Measurements from ENCODE around the gene BLTP3A. TPM values are rescaled to one million over a fixed set of nuclear protein-coding genes. Genes with fewer than 3 reads are reported as not detected.

BLTP3A gene
- total and polyA plus RNA-seq, 2 of the 8 experiments (the other 6 are each of a cell fraction or from before 2014, with no cell fraction given) = 8.5 to 17.2 TPM

DNA sequence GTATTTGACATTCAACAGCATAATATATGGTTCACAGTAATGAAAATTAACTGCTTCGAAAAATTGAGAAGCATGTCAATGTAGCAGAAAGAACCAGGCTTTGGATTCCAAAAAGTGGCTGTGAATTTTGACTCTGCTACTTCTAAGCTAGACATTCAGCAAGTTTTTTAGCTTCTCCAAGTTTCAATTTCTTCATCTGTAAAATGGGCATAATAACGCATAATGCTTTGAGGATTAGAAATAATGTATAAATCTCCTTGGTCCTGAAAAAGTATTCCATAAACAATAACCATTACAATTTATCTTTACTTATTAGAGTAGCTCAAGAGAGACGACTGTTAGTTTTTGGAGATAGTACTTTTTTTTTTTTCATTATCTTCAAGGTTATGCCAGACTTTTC lies 7.7 kb downstream of the BLTP3A start:
- H3K79me2 ChIP-seq (ENCODE audit: control insufficient read depth in 1 of 2, insufficient read depth in 2 of 2, low read length in 2 of 2) = peaks cover 0 to 69% of the 10 kb centered on the region in 2 experiments; a peak in 3 of 4 replicates
- WGBS, 2 experiments (ENCODE audit: extremely low coverage in 1 of 2, insufficient coverage in 1 of 2, insufficient read length in 1 of 2, insufficient replicate concordance in 2 of 2, low coverage in 1 of 2, low lambda C conversion rate in 2 of 2, missing lambda C conversion rate in 1 of 2) = 84% methylated on average over 3 of the region's 3 CpGs; no CpG with 5 or more reads in 1 of the 2 experiments
- no peak overlapping the region for H2BK120ac ChIP-seq (replicated peaks; ENCODE audit: low read depth, low read length)
- no peak overlapping the region for H3K27ac ChIP-seq (ENCODE audit: low read depth, low read length)
- no peak overlapping the region for H4K5ac ChIP-seq (ENCODE audit: insufficient read length, low read depth, low read length)
- peaks cover 0 to 2% of the 10 kb centered on the region in 2 experiments for H4K20me1 ChIP-seq (replicated peaks in 1 of 2; ENCODE audit: control insufficient read depth in 1 of 2, insufficient read depth in 2 of 2, low read length in 2 of 2)
- no peak overlapping the region for H3K23ac ChIP-seq (ENCODE audit: insufficient read length)
- H4K8ac ChIP-seq (ENCODE audit: extremely low read depth, insufficient read depth, low read length) = no peak overlapping the region
- no peaks in the 10 kb centered on the region for H3K27me3 ChIP-seq (replicated peaks in 1 of 4; ENCODE audit: control insufficient read depth in 3 of 4, extremely low read depth in 1 of 4, insufficient read depth in 3 of 4, low read length in 3 of 4)
- no peak overlapping the region for H3K4me2 ChIP-seq (ENCODE audit: insufficient read depth in 1 of 2, low read depth in 2 of 2, low read length in 2 of 2)
- H2AFZ ChIP-seq (ENCODE audit: low read length) = no peak overlapping the region
- H3K23me2 ChIP-seq (ENCODE audit: low read depth, low read length) = no peaks in the 10 kb centered on the region
- no peak overlapping the region for H3K18ac ChIP-seq (ENCODE audit: extremely low read depth, low read length)
- ChIA-PET CTCF (ENCODE audit: partially characterized antibody) (interaction anchor here (0.6 to 1.1 kb wide), 3 partner anchors 8 to 26 kb away, joined by 3 to 4 read pairs (median 3); no protein-coding TSS in a partner anchor), POLR2A (ENCODE audit: partially characterized antibody) (interaction anchor here (0.8 to 8.9 kb wide), 3 partner anchors 7 to 73 kb away, joined by 4 to 65 read pairs (median 40); partner anchors contain the start of gene BLTP3A)
- no peak overlapping the region for H3K9ac ChIP-seq (replicated peaks in 1 of 4; ENCODE audit: extremely low read depth in 1 of 4, low read depth in 3 of 4, low read length in 3 of 4)
- H3K4me3 ChIP-seq (ENCODE audit: extremely low read depth in 1 of 4, insufficient read depth in 2 of 4, low read depth in 3 of 4, low read length in 4 of 4) = no peak overlapping the region
- H4K91ac ChIP-seq (replicated peaks; ENCODE audit: insufficient read length, low read length) = no peak overlapping the region
- H2BK5ac ChIP-seq (ENCODE audit: low read depth, low read length) = no peak overlapping the region
- no peaks in the 10 kb centered on the region for H3K36me3 ChIP-seq (ENCODE audit: control insufficient read depth in 2 of 4, insufficient read depth in 4 of 4, low read length in 3 of 4)
- H2BK20ac ChIP-seq (ENCODE audit: low read length) = no peak overlapping the region
- H2BK15ac ChIP-seq (ENCODE audit: low read length) = no peak overlapping the region
- no peak overlapping the region for H2BK12ac ChIP-seq (ENCODE audit: low read depth, low read length)
- H3K56ac ChIP-seq (replicated peaks; ENCODE audit: insufficient read length, low read depth, low read length) = no peak overlapping the region
- DNase-seq (ENCODE audit: low read depth in 1 of 2, low spot score in 2 of 2) (no peak), FAIRE-seq (no peak)
- H3K4me1 ChIP-seq (replicated peaks in 1 of 4; ENCODE audit: control insufficient read depth in 3 of 4, insufficient read depth in 4 of 4, low read length in 3 of 4) = no peaks in the 10 kb centered on the region
- H3K79me1 ChIP-seq (ENCODE audit: low read depth, low read length) = peaks cover 7% of the 10 kb centered on the region; the same call in 1 of the 2 replicates
- H3K4ac ChIP-seq (replicated peaks; ENCODE audit: insufficient read length, low read depth, low read length) = no peak overlapping the region
- no peak overlapping the region for H3K14ac ChIP-seq (ENCODE audit: insufficient read length)
- no peak overlapping the region for H2AK5ac ChIP-seq (ENCODE audit: low read depth, low read length)
- no peaks in the 10 kb centered on the region for H3K9me3 ChIP-seq (ENCODE audit: insufficient read depth in 2 of 2, low read depth in 1 of 2, low read length in 1 of 2)
- TF ChIP-seq, protein P1, sequence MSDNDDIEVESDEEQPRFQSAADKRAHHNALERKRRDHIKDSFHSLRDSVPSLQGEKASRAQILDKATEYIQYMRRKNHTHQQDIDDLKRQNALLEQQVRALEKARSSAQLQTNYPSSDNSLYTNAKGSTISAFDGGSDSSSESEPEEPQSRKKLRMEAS (IDR thresholded peaks at IDR 0.05) = no peak
- TF ChIP-seq BACH1 (IDR thresholded peaks at IDR 0.05; ENCODE audit: low read length) (no peak), CTCF (IDR thresholded peaks at IDR 0.05; ENCODE audit: control extremely low read depth in 1 of 3, insufficient read depth in 1 of 3, low read depth in 1 of 3, low read length in 3 of 3) (no peak), PHF8 (conservative IDR thresholded peaks at IDR 0.05; ENCODE audit: low read depth, low read length) (no peak), TAF1 (IDR thresholded peaks at IDR 0.05; ENCODE audit: low read depth, low read length) (no peak), SP2 (IDR thresholded peaks at IDR 0.05; ENCODE audit: low read length) (no peak), CREB1 (IDR thresholded peaks at IDR 0.05) (no peak), SUZ12 (IDR thresholded peaks at IDR 0.05; ENCODE audit: low read length) (no peak), RBBP5 (IDR thresholded peaks at IDR 0.05; ENCODE audit: borderline replicate concordance, low read depth, low read length) (no peak), TCF12 (IDR thresholded peaks at IDR 0.05; ENCODE audit: low read depth, low read length) (no peak), BRCA1 (IDR thresholded peaks at IDR 0.05; ENCODE audit: low read depth, low read length) (no peak), GABPA (IDR thresholded peaks at IDR 0.05; ENCODE audit: borderline replicate concordance, insufficient read depth, low read length) (no peak)

All from H1 (cell line).